Prostate gland (tissue), 1 donor: Measurements from ENCODE around the gene MYRF.

ENCODE experiments used
- POLR2A ChIP-seq: fragments of 450-650 bp; IDR thresholded peaks from one replicate; pipeline ENCODE4 v1.6.1; 2016; ENCODE audit warnings: antibody characterized with exemption, mild to moderate bottlenecking
- POLR2AphosphoS5 ChIP-seq: sonication (generic); formaldehyde crosslinking; IDR thresholded peaks from one replicate; pipeline ENCODE4 v1.6.1; 2017; ENCODE audit warnings: antibody characterized with exemption

DNA sequence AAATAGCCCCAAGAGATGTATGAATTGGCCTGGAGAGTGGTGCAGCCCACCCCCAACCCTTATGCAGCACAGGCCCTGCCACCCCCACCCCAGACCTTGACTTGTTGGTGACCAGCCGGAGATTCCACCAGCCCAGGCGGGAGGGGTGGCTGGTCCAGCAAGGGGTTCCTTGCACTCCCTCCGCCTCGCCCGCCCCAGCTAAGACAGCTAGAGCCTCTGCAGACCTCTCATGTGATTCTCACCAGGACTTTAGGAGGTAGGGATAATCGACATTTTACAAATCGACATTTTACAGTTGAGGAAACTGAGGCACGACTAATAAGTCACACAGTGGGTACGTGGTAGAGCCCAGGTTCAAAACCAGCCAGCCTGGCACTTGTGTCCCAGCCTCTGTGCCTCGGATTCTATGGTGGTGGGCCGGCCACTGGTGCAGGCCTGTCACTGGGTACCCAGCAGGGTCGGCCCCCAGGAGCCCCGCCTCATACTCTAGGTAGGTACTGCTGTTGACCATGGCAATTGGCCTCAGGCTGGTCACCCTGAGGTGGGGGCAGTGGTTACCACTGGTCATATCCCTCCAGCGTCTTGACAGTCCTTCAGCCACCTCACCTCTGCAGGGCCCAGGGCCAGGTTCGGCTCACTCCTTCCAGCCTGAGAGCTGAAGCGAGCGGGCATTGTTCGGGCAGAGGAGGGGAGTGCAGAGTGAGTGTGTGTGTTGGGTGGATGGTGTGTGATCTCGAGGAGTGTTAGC, 35.0 kb upstream of the MYRF start:
- TF ChIP-seq POLR2A (no peak), POLR2AphosphoS5 (no peak)
